SK-N-SH (cell line): Measurements from ENCODE around the gene CAMK2D. TPM values are rescaled to one million over a fixed set of nuclear protein-coding genes. Genes with fewer than 3 reads are reported as not detected.

ENCODE experiments used
- CTCF ChIA-PET: fragments of 300-600, 350-600 bp; formaldehyde crosslinking; extraction: SDS; loops from one replicate; lab custom pipeline; 2021; lab: Yijun Ruan, JAX
- POLR2A ChIA-PET: fragments of 350-600 bp; sonication (Branson Sonifier 250); formaldehyde crosslinking; extraction: SDS; loops from one replicate; lab custom pipeline; 2020; ENCODE audit warnings: antibody characterized with exemption, inconsistent platforms; lab: Yijun Ruan, JAX
- DNase-seq: peaks from one replicate; pipeline ENCODE4 v3.0.0; 2012
- H2AFZ ChIP-seq: fragments of 200-600 bp; sonication (generic); 2 replicates; pipeline ENCODE4 v1.8.1; 2016; ENCODE audit warnings: antibody characterized with exemption, mild to moderate bottlenecking, low read depth
- H3F3A ChIP-seq: fragments of 200-600 bp; sonication (generic); replicated peaks from 2 replicates; pipeline ENCODE3; 2016; ENCODE audit warnings: antibody characterized with exemption, mild to moderate bottlenecking; ENCODE audit not compliant: insufficient read depth
- H3K27ac ChIP-seq, 2 experiments: fragments of 200-500 bp in 1 of 2; fragments of 200-600 bp in 1 of 2; sonication (Bioruptor generic) in 1 of 2; sonication (generic), shearing (Covaris generic) in 1 of 2; 2 replicates each; pipeline versions ENCODE4 v1.5.1 to v1.6.1; 2014 to 2016; ENCODE audit warnings: low read depth in 2 of 2, inconsistent platforms in 1 of 2, low read length in 1 of 2, mild to moderate bottlenecking in 1 of 2, mixed read lengths in 1 of 2
- H3K27me3 ChIP-seq: fragments of 200-600 bp; sonication (generic), shearing (Covaris generic); 2 replicates; pipeline ENCODE4 v1.6.1; 2016; ENCODE audit warnings: mixed run types; ENCODE audit not compliant: insufficient read depth
- H3K36me3 ChIP-seq, 2 experiments: fragments of 200-500 bp in 1 of 2; fragments of 200-600 bp in 1 of 2; sonication (Bioruptor generic) in 1 of 2; sonication (generic) in 1 of 2; replicated peaks in 1 of 2; 2 replicates each; pipeline versions ENCODE3 to v1.5.1; 2014 to 2016; ENCODE audit warnings: low read length in 1 of 2, mild to moderate bottlenecking in 1 of 2; ENCODE audit not compliant: insufficient read depth in 2 of 2, control insufficient read depth in 1 of 2
- H3K4me1 ChIP-seq, 2 experiments: fragments of 200-500 bp in 1 of 2; fragments of 200-600 bp in 1 of 2; sonication (Bioruptor generic) in 1 of 2; sonication (generic), shearing (Covaris generic) in 1 of 2; 2 replicates each; pipeline versions ENCODE4 v1.5.1 to v1.6.1; 2014 to 2016; ENCODE audit warnings: low read depth in 1 of 2, low read length in 1 of 2, mixed run types in 1 of 2; ENCODE audit not compliant: insufficient read depth in 2 of 2, control insufficient read depth in 1 of 2
- H3K4me2 ChIP-seq: fragments of 200-600 bp; sonication (generic), shearing (Covaris generic); 2 replicates; pipeline ENCODE4 v1.6.1; 2017; ENCODE audit warnings: mixed run types
- H3K4me3 ChIP-seq, 2 experiments: fragments of 200-500 bp in 1 of 2; fragments of 200-600 bp in 1 of 2; sonication (Bioruptor generic) in 1 of 2; sonication (generic), shearing (Covaris generic) in 1 of 2; 2 replicates each; pipeline versions ENCODE4 v1.5.1 to v1.8.1; 2014 to 2016; ENCODE audit warnings: low read depth in 2 of 2, inconsistent platforms in 1 of 2, low read length in 1 of 2, mild to moderate bottlenecking in 1 of 2, mixed read lengths in 1 of 2, moderate library complexity in 1 of 2
- H3K79me2 ChIP-seq: fragments of 200-600 bp; sonication (generic); 2 replicates; pipeline ENCODE4 v1.8.1; 2017; ENCODE audit warnings: mild to moderate bottlenecking; ENCODE audit not compliant: insufficient read depth
- H3K9ac ChIP-seq: fragments of 200-600 bp; sonication (generic); 2 replicates; pipeline ENCODE4 v1.6.1; 2017; ENCODE audit warnings: mixed run types
- H3K9me2 ChIP-seq: fragments of 200-600 bp; sonication (generic); 2 replicates; pipeline ENCODE4 v1.6.1; 2017; ENCODE audit warnings: mixed run types
- H3K9me3 ChIP-seq: fragments of 200-600 bp; sonication (generic); 2 replicates; pipeline ENCODE4 v1.6.1; 2017; ENCODE audit warnings: mixed run types, mild to moderate bottlenecking, moderate library complexity
- H4K20me1 ChIP-seq: fragments of 200-600 bp; sonication (generic); 2 replicates; pipeline ENCODE4 v1.6.1; 2017; ENCODE audit warnings: mild to moderate bottlenecking, mixed run types; ENCODE audit not compliant: insufficient read depth
- CHD2 ChIP-seq: fragments of 150-350 bp; IDR thresholded peaks from 2 replicates; pipeline ENCODE4 v1.6.1; 2018; ENCODE audit warnings: low read length; ENCODE audit not compliant: partially characterized antibody
- ELF1 ChIP-seq: IDR thresholded peaks from 2 replicates; pipeline ENCODE4 v1.4.0; 2012
- EZH2phosphoT487 ChIP-seq: fragments of 200-600 bp; sonication (generic); IDR thresholded peaks from 2 replicates; pipeline ENCODE4 v1.6.1; 2017; ENCODE audit warnings: low read depth, mixed run types, mild to moderate bottlenecking, antibody characterized with exemption, moderate library complexity, borderline replicate concordance
- FOXJ3 ChIP-seq: sonication (generic); formaldehyde crosslinking; IDR thresholded peaks from 2 replicates; pipeline ENCODE4 v1.5.1; 2020; ENCODE audit warnings: mild to moderate bottlenecking, missing genetic modification reagents
- FOXM1 ChIP-seq: IDR thresholded peaks from 2 replicates; pipeline ENCODE4 v1.4.0; 2012; ENCODE audit warnings: low read depth, mild to moderate bottlenecking
- GABPA ChIP-seq: IDR thresholded peaks from 2 replicates; pipeline ENCODE4 v1.4.0; 2012; ENCODE audit warnings: low read depth, mild to moderate bottlenecking
- GATA2 ChIP-seq: sonication (generic); formaldehyde crosslinking; IDR thresholded peaks from 2 replicates; pipeline ENCODE4 v1.5.0; 2020; ENCODE audit warnings: mild to moderate bottlenecking, missing genetic modification reagents
- JUND ChIP-seq: IDR thresholded peaks from 2 replicates; pipeline ENCODE4 v1.4.0; 2012
- MEF2A ChIP-seq: IDR thresholded peaks from 2 replicates; pipeline ENCODE4 v1.4.0; 2012; ENCODE audit warnings: low read depth, borderline replicate concordance
- NRF1 ChIP-seq: IDR thresholded peaks from 2 replicates; pipeline ENCODE4 v1.6.1; 2012; ENCODE audit warnings: low read depth, mild to moderate bottlenecking, low read length
- RXRA ChIP-seq: IDR thresholded peaks from 2 replicates; pipeline ENCODE4 v1.4.0; 2012; ENCODE audit warnings: low read depth, mild to moderate bottlenecking, borderline replicate concordance
- SIN3A ChIP-seq: IDR thresholded peaks from 2 replicates; pipeline ENCODE4 v1.6.1; 2012; ENCODE audit warnings: low read depth, mild to moderate bottlenecking, low read length, moderate library complexity, borderline replicate concordance
- TAF1 ChIP-seq: IDR thresholded peaks from 2 replicates; pipeline ENCODE4 v1.6.1; 2012; ENCODE audit warnings: low read depth, mild to moderate bottlenecking, low read length, moderate library complexity, borderline replicate concordance
- TCF12 ChIP-seq: IDR thresholded peaks from 2 replicates; pipeline ENCODE4 v1.4.0; 2012
- YY1 ChIP-seq: IDR thresholded peaks from 2 replicates; pipeline ENCODE4 v1.4.0; 2012; ENCODE audit warnings: low read depth, mild to moderate bottlenecking
- WGBS: methylation state at CpG from one replicate; pipeline ENCODE4 v1.1.6; 2017; ENCODE audit warnings: low lambda C conversion rate; 5-methylcytosine and 5-hydroxymethylcytosine counted together
- polyA plus RNA-seq, 3 experiments: library from polyadenylated mRNA; depleted of rRNA; stranded (reverse); fragments of >200 nt; gene quantifications; 2 replicates each; pipeline ENCODE4 v1.2.3, GENCODE V29; 2012
- TF ChIP-seq, protein P1 (sequence below): fragments of 150-350 bp; IDR thresholded peaks from 2 replicates; pipeline ENCODE4 v1.6.1; 2016; ENCODE audit warnings: mild to moderate bottlenecking, low read depth, low read length
- TF ChIP-seq, protein P2 (sequence below): IDR thresholded peaks from 2 replicates; pipeline ENCODE4 v1.4.0; 2012; ENCODE audit warnings: low read depth
- TF ChIP-seq, protein P3 (sequence below): IDR thresholded peaks from 2 replicates; pipeline ENCODE4 v1.4.0; 2012; ENCODE audit warnings: low read depth, borderline replicate concordance
- TF ChIP-seq, protein P4 (sequence below): fragments of 150-350 bp; IDR thresholded peaks from 2 replicates; pipeline ENCODE4 v1.6.1; 2017; ENCODE audit warnings: antibody characterized with exemption, low read length, low read depth, borderline replicate concordance

Gene CAMK2D
- polyA plus RNA-seq, 1 of the 3 experiments (the other 2 are of a cell fraction), result 17.0 TPM

DNA sequence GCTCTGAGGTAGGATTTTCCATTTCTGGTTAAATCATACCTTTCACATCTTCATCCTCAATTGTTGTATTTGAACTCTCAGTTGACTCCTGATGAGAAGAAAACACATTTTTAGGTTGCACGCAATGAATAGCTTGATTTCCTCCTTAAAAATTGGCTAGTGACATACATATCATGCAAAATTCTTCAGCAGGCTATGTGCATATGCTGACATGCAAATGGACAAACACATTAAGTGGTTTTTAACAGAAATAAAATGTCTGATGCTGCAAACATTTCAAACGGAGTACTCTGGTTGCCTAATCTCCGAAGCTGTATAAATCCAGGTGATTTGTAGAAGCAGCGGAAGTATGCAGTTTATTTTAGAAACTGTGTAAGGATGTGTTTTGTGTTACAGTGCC is 261.1 kb downstream of the CAMK2D start:
- ChIA-PET CTCF (no interaction called here), POLR2A (no interaction called here)
- TF ChIP-seq NRF1 (no peak), JUND (no peak), GABPA (no peak), FOXJ3 (CRISPR knock-in tag) (no peak), EZH2phosphoT487 (no peak), ELF1 (no peak), CHD2 (no peak), SIN3A (no peak), YY1 (no peak), RXRA (no peak), TCF12 (no peak), TAF1 (no peak), MEF2A (no peak), GATA2 (CRISPR knock-in tag) (no peak), FOXM1 (no peak)
- TF ChIP-seq, protein P1, sequence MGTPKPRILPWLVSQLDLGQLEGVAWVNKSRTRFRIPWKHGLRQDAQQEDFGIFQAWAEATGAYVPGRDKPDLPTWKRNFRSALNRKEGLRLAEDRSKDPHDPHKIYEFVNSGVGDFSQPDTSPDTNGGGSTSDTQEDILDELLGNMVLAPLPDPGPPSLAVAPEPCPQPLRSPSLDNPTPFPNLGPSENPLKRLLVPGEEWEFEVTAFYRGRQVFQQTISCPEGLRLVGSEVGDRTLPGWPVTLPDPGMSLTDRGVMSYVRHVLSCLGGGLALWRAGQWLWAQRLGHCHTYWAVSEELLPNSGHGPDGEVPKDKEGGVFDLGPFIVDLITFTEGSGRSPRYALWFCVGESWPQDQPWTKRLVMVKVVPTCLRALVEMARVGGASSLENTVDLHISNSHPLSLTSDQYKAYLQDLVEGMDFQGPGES, result no peak
- TF ChIP-seq, protein P2, sequence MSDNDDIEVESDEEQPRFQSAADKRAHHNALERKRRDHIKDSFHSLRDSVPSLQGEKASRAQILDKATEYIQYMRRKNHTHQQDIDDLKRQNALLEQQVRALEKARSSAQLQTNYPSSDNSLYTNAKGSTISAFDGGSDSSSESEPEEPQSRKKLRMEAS, result no peak
- TF ChIP-seq, protein P3, sequence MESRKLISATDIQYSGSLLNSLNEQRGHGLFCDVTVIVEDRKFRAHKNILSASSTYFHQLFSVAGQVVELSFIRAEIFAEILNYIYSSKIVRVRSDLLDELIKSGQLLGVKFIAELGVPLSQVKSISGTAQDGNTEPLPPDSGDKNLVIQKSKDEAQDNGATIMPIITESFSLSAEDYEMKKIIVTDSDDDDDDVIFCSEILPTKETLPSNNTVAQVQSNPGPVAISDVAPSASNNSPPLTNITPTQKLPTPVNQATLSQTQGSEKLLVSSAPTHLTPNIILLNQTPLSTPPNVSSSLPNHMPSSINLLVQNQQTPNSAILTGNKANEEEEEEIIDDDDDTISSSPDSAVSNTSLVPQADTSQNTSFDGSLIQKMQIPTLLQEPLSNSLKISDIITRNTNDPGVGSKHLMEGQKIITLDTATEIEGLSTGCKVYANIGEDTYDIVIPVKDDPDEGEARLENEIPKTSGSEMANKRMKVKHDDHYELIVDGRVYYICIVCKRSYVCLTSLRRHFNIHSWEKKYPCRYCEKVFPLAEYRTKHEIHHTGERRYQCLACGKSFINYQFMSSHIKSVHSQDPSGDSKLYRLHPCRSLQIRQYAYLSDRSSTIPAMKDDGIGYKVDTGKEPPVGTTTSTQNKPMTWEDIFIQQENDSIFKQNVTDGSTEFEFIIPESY, result no peak
- TF ChIP-seq, protein P4, sequence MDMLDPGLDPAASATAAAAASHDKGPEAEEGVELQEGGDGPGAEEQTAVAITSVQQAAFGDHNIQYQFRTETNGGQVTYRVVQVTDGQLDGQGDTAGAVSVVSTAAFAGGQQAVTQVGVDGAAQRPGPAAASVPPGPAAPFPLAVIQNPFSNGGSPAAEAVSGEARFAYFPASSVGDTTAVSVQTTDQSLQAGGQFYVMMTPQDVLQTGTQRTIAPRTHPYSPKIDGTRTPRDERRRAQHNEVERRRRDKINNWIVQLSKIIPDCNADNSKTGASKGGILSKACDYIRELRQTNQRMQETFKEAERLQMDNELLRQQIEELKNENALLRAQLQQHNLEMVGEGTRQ, result no peak
- Histone ChIP-seq H3K4me2 (no peak overlapping the region), H3F3A (peaks cover 5% of the 10 kb centered on the region), H3K4me1 (no peaks in the 10 kb centered on the region; a peak in 2 of 4 replicates), H3K9me3 (no peaks in the 10 kb centered on the region), H3K4me3 (no peak overlapping the region), H3K9me2 (no peaks in the 10 kb centered on the region), H2AFZ (no peak overlapping the region), H3K27me3 (no peaks in the 10 kb centered on the region), H3K9ac (no peak overlapping the region), H3K36me3 (peaks cover 36 to 89% of the 10 kb centered on the region in 2 experiments), H3K27ac (no peak overlapping the region), H3K79me2 (no peaks in the 10 kb centered on the region), H4K20me1 (no peaks in the 10 kb centered on the region)
- DNase-seq, result no peak
- 94% methylated on average over 4 of the region's 4 CpGs for WGBS
